ENCODE measurements around the gene APOC4. TPM values are rescaled to one million over a fixed set of nuclear protein-coding genes. Genes with fewer than 3 reads are reported as not detected.
"Not testable (repeated sequence)": the region's sequence is repeated elsewhere in the genome, so short reads cannot be mapped to it uniquely, and the experiment has no call there.

The APOC4 gene
- total RNA-seq, 1 experiment from 2014 or later: not detected

DNA sequence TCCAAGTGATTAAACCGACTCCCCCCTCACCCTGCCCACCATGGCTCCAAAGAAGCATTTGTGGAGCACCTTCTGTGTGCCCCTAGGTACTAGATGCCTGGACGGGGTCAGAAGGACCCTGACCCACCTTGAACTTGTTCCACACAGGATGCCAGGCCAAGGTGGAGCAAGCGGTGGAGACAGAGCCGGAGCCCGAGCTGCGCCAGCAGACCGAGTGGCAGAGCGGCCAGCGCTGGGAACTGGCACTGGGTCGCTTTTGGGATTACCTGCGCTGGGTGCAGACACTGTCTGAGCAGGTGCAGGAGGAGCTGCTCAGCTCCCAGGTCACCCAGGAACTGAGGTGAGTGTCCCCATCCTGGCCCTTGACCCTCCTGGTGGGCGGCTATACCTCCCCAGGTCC is 34.4 kb upstream of the APOC4 start:
- no peaks in the 10 kb centered on the region for H3K9me3 Mint-ChIP-seq (ENCODE audit: unreplicated experiment)
- peaks cover 22% of the 10 kb centered on the region for H3K4me1 Mint-ChIP-seq (ENCODE audit: insufficient read depth, unreplicated experiment)
- peaks cover 16% of the 10 kb centered on the region for H3K36me3 Mint-ChIP-seq (ENCODE audit: insufficient read depth, unreplicated experiment)
- TF ChIP-seq, protein P1, sequence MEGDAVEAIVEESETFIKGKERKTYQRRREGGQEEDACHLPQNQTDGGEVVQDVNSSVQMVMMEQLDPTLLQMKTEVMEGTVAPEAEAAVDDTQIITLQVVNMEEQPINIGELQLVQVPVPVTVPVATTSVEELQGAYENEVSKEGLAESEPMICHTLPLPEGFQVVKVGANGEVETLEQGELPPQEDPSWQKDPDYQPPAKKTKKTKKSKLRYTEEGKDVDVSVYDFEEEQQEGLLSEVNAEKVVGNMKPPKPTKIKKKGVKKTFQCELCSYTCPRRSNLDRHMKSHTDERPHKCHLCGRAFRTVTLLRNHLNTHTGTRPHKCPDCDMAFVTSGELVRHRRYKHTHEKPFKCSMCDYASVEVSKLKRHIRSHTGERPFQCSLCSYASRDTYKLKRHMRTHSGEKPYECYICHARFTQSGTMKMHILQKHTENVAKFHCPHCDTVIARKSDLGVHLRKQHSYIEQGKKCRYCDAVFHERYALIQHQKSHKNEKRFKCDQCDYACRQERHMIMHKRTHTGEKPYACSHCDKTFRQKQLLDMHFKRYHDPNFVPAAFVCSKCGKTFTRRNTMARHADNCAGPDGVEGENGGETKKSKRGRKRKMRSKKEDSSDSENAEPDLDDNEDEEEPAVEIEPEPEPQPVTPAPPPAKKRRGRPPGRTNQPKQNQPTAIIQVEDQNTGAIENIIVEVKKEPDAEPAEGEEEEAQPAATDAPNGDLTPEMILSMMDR (IDR thresholded peaks at IDR 0.05; ENCODE audit: unreplicated experiment): no peak
- BruUV-seq (replicated peaks): no TSS peak
- DNase-seq (ENCODE audit: unreplicated experiment): no peak
- intact Hi-C loops (cut with micrococcal nuclease): no loop called here
- no peak overlapping the region for H3K27ac Mint-ChIP-seq (ENCODE audit: low read depth, unreplicated experiment)
- H3K4me3 Mint-ChIP-seq (ENCODE audit: unreplicated experiment): no peak overlapping the region
- peaks cover 10% of the 10 kb centered on the region for H3K27me3 Mint-ChIP-seq (ENCODE audit: insufficient read depth, unreplicated experiment)
- ChIA-PET CTCF (interaction anchor here (0.6 to 1.5 kb wide), 4 partner anchors 9 to 47 kb away, joined by 3 to 5 read pairs (median 3); no protein-coding TSS in a partner anchor), POLR2A (interaction anchor here (0.9 to 1.1 kb wide), 2 partner anchors 17 to 47 kb away, joined by 3 read pairs; partner anchors contain the start of genes CLPTM1 and TOMM40)

DNA sequence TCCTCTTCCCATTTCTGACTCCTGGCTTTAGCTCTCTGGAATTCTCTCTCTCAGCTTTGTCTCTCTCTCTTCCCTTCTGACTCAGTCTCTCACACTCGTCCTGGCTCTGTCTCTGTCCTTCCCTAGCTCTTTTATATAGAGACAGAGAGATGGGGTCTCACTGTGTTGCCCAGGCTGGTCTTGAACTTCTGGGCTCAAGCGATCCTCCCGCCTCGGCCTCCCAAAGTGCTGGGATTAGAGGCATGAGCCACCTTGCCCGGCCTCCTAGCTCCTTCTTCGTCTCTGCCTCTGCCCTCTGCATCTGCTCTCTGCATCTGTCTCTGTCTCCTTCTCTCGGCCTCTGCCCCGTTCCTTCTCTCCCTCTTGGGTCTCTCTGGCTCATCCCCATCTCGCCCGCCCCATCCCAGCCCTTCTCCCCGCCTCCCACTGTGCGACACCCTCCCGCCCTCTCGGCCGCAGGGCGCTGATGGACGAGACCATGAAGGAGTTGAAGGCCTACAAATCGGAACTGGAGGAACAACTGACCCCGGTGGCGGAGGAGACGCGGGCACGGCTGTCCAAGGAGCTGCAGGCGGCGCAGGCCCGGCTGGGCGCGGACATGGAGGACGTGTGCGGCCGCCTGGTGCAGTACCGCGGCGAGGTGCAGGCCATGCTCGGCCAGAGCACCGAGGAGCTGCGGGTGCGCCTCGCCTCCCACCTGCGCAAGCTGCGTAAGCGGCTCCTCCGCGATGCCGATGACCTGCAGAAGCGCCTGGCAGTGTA is 33.8 kb upstream of the APOC4 start:
- intact Hi-C loops (cut with micrococcal nuclease): no loop called here
- BruUV-seq (replicated peaks): no TSS peak
- no peak for DNase-seq (ENCODE audit: unreplicated experiment)
- Mint-ChIP-seq H3K4me3 (ENCODE audit: unreplicated experiment) (no peak overlapping the region), H3K9me3 (ENCODE audit: unreplicated experiment) (no peaks in the 10 kb centered on the region), H3K27me3 (ENCODE audit: insufficient read depth, unreplicated experiment) (peaks cover 10% of the 10 kb centered on the region), H3K36me3 (ENCODE audit: insufficient read depth, unreplicated experiment) (peaks cover 11% of the 10 kb centered on the region), H3K4me1 (ENCODE audit: insufficient read depth, unreplicated experiment) (peaks cover 22% of the 10 kb centered on the region), H3K27ac (ENCODE audit: low read depth, unreplicated experiment) (no peak overlapping the region)
- TF ChIP-seq, protein P1 (IDR thresholded peaks at IDR 0.05; ENCODE audit: unreplicated experiment): no peak
- ChIA-PET POLR2A (interaction anchor here (0.9 to 1.1 kb wide), 2 partner anchors 18 to 46 kb away, joined by 3 read pairs; partner anchors contain the start of genes CLPTM1 and TOMM40), CTCF (interaction anchor here (0.5 to 1.5 kb wide), 7 partner anchors 9 to 459 kb away, joined by 3 to 5 read pairs (median 3); no protein-coding TSS in a partner anchor)

DNA sequence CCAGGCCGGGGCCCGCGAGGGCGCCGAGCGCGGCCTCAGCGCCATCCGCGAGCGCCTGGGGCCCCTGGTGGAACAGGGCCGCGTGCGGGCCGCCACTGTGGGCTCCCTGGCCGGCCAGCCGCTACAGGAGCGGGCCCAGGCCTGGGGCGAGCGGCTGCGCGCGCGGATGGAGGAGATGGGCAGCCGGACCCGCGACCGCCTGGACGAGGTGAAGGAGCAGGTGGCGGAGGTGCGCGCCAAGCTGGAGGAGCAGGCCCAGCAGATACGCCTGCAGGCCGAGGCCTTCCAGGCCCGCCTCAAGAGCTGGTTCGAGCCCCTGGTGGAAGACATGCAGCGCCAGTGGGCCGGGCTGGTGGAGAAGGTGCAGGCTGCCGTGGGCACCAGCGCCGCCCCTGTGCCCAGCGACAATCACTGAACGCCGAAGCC is 33.2 kb upstream of the APOC4 start:
- POLR2A ChIA-PET: no interaction called here
- no TSS peak for BruUV-seq (replicated peaks)
- TF ChIP-seq, protein P1 (IDR thresholded peaks at IDR 0.05; ENCODE audit: unreplicated experiment): no peak
- CTCF ChIA-PET: interaction anchor here (0.5 to 1.5 kb wide), 4 partner anchors 42 to 459 kb away, joined by 3 to 5 read pairs (median 4); no protein-coding TSS in a partner anchor
- Mint-ChIP-seq H3K9me3 (ENCODE audit: unreplicated experiment) (no peaks in the 10 kb centered on the region), H3K36me3 (ENCODE audit: insufficient read depth, unreplicated experiment) (peaks cover 6% of the 10 kb centered on the region), H3K4me3 (ENCODE audit: unreplicated experiment) (no peak overlapping the region), H3K4me1 (ENCODE audit: insufficient read depth, unreplicated experiment) (peaks cover 22% of the 10 kb centered on the region), H3K27ac (ENCODE audit: low read depth, unreplicated experiment) (no peak overlapping the region), H3K27me3 (ENCODE audit: insufficient read depth, unreplicated experiment) (peaks cover 10% of the 10 kb centered on the region)
- intact Hi-C loops (cut with micrococcal nuclease): no loop called here
- no peak for DNase-seq (ENCODE audit: unreplicated experiment)

DNA sequence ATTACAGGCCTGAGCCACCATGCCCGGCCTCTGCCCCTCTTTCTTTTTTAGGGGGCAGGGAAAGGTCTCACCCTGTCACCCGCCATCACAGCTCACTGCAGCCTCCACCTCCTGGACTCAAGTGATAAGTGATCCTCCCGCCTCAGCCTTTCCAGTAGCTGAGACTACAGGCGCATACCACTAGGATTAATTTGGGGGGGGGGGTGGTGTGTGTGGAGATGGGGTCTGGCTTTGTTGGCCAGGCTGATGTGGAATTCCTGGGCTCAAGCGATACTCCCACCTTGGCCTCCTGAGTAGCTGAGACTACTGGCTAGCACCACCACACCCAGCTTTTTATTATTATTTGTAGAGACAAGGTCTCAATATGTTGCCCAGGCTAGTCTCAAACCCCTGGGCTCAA is 32.3 kb upstream of the APOC4 start:
- no peak overlapping the region for H3K4me3 Mint-ChIP-seq (ENCODE audit: unreplicated experiment)
- TF ChIP-seq, protein P1 (IDR thresholded peaks at IDR 0.05; ENCODE audit: unreplicated experiment): no peak
- H3K27ac Mint-ChIP-seq (ENCODE audit: low read depth, unreplicated experiment): no peak overlapping the region
- POLR2A ChIA-PET: interaction anchor here (0.8 to 2.8 kb wide), 2 partner anchors 42 to 45 kb away, joined by 4 to 12 read pairs; partner anchors contain the start of gene CLPTM1
- no TSS peak for BruUV-seq (replicated peaks)
- H3K27me3 Mint-ChIP-seq (ENCODE audit: insufficient read depth, unreplicated experiment): peaks cover 10% of the 10 kb centered on the region
- DNase-seq (ENCODE audit: unreplicated experiment): no peak
- peaks cover 29% of the 10 kb centered on the region for H3K4me1 Mint-ChIP-seq (ENCODE audit: insufficient read depth, unreplicated experiment)
- CTCF ChIA-PET: interaction anchor here (0.6 to 3.9 kb wide), 3 partner anchors 27 to 111 kb away, joined by 3 to 46 read pairs (median 4); no protein-coding TSS in a partner anchor
- intact Hi-C loops (cut with micrococcal nuclease): loop anchor here (2.0 kb wide), 1 partner anchor 41 kb away; no protein-coding TSS in a partner anchor
- peaks cover 6% of the 10 kb centered on the region for H3K36me3 Mint-ChIP-seq (ENCODE audit: insufficient read depth, unreplicated experiment)
- no peaks in the 10 kb centered on the region for H3K9me3 Mint-ChIP-seq (ENCODE audit: unreplicated experiment)

- H3K4me3 Mint-ChIP-seq (ENCODE audit: unreplicated experiment); DNase-seq (ENCODE audit: unreplicated experiment); H3K9me3 Mint-ChIP-seq (ENCODE audit: unreplicated experiment); H3K27ac Mint-ChIP-seq (ENCODE audit: low read depth, unreplicated experiment); H3K27me3 Mint-ChIP-seq (ENCODE audit: insufficient read depth, unreplicated experiment); H3K36me3 Mint-ChIP-seq (ENCODE audit: insufficient read depth, unreplicated experiment); BruUV-seq (replicated peaks): not testable (repeated sequence)
- ChIA-PET CTCF (interaction anchor here (0.7 to 3.9 kb wide), 4 partner anchors 8 to 43 kb away, joined by 4 to 46 read pairs (median 4); no protein-coding TSS in a partner anchor), POLR2A (interaction anchor here (1.0 to 2.8 kb wide), 4 partner anchors 9 to 187 kb away, joined by 3 to 12 read pairs (median 4); partner anchors contain the start of gene CLPTM1)
- H3K4me1 Mint-ChIP-seq (ENCODE audit: insufficient read depth, unreplicated experiment): peaks cover 25% of the 10 kb centered on the region
- intact Hi-C loops (cut with micrococcal nuclease): loop anchor here (2.0 kb wide), 1 partner anchor 39 kb away; no protein-coding TSS in a partner anchor
Observed at GRCh38 chr19:44911896-44912295, 30.1 kb upstream of the APOC4 start.

All from MCF 10A (cell line).